HFF-Myc (cell line): Measurements from ENCODE around the gene JMJD7.

Experiments
- DNase-seq: peaks from one replicate; pipeline ENCODE4 v3.0.0-alpha.2; 2011; ENCODE audit warnings: low read depth; ENCODE audit errors: extremely low read depth
- H3K4me3 ChIP-seq: replicated peaks from 2 replicates; pipeline ENCODE4 v1.5.1; 2011; ENCODE audit warnings: low read depth, mild to moderate bottlenecking, control low read depth, low read length
- TF ChIP-seq, protein P1 (sequence below): IDR thresholded peaks from 2 replicates; pipeline ENCODE4 v1.5.1; 2012; ENCODE audit warnings: mild to moderate bottlenecking, low read depth, low read length, control low read depth; ENCODE audit errors: missing control alignments

Gene JMJD7

DNA sequence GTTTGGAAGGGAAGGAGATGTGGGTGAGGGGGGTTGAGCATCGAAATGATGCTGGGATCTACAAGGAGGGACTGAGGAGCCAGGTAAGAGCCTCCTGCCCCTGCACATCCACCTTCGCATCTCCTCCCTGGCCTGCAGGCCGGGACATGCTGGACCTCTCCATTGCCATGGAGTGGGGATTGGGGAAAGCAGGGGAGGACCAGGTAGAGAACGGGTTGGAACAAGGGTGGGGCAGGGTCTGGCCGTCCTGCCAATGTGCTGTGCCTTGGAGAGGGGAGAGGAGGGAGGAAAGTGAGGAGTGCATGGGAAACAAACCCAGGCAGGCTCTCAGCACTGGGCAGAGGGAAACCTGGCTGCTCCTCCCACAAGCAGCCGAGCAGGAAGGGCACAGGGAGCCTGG lies 21.3 kb downstream of the JMJD7 start:
- H3K4me3 ChIP-seq: no peak overlapping the region
- TF ChIP-seq, protein P1, sequence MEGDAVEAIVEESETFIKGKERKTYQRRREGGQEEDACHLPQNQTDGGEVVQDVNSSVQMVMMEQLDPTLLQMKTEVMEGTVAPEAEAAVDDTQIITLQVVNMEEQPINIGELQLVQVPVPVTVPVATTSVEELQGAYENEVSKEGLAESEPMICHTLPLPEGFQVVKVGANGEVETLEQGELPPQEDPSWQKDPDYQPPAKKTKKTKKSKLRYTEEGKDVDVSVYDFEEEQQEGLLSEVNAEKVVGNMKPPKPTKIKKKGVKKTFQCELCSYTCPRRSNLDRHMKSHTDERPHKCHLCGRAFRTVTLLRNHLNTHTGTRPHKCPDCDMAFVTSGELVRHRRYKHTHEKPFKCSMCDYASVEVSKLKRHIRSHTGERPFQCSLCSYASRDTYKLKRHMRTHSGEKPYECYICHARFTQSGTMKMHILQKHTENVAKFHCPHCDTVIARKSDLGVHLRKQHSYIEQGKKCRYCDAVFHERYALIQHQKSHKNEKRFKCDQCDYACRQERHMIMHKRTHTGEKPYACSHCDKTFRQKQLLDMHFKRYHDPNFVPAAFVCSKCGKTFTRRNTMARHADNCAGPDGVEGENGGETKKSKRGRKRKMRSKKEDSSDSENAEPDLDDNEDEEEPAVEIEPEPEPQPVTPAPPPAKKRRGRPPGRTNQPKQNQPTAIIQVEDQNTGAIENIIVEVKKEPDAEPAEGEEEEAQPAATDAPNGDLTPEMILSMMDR: no peak
- DNase-seq: no peak

DNA sequence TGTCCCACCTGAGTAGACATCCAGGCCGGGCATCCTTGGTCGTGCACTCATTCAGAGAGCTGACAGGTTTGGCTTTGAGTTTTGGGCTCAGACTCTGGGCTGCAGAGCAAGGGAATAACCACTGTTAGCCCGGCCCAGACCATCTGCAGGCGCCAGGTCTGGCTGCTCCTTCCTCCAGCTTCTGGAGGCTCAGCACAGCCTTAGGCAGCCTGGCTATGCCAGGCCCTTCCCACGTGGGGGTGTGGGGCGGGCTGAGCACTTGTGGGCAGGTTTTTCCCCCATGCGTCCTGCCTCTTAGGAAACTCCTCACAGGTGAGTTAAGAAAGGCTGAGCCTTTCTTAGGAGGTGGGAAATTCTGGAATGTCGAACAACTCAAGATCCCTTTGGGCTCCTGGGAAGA lies 22.0 kb downstream of the JMJD7 start:
- H3K4me3 ChIP-seq: no peak overlapping the region
- TF ChIP-seq, protein P1: no peak
- no peak for DNase-seq

DNA sequence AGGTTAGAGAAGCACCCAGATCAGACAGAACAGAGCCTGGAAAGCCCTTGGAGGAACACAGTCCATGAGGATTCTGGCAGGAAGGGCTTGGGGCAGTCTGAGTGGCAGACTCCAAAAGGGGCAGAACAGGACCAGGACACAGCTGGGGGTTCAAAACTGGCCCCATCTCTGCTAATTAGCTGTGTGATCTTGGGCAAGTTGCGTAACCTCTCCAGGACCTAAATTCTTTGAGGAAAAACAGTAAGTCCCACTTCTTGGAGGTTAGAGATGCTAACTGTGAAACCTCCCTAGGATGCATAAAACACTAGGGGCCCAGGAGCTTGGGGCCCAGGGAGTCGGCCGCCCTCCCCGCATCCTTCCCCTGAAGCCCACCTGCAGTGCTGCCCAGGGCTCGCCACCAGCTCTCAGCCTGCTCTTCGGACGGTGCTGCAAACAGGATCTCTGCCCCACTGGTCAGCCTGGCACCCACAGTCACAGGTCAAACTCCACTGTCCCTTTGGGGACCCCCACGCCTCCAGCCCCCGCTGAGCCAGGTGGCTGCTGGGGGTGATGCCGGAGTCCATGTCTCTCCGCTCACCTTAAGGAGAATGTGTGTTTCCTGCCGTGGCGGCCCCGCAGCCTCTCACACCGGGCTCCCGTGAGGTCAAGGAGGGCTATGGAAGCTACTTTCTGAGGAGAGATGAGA lies 22.7 kb downstream of the JMJD7 start:
- H3K4me3 ChIP-seq: no peak overlapping the region
- TF ChIP-seq, protein P1: no peak
- DNase-seq: no peak

DNA sequence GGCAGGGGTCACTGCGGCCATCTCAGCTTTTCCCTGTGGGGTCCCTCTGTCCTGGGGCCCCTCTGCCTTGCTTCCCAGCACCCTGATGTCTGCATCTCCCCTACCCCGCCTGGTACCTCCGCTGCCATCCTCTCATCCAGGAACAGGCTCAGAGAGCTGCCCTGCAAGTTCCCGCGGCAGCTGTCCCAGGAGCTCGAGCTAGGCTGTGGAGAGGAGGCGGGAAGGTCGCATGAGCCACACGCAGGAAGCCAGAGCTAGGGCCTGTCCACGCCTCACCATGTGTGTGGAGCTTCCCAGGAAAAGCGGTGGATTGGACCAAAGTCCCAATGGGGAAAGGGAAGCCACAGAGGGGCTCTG lies 23.3 kb downstream of the JMJD7 start:
- TF ChIP-seq, protein P1: no peak
- no peak overlapping the region for H3K4me3 ChIP-seq
- no peak for DNase-seq

DNA sequence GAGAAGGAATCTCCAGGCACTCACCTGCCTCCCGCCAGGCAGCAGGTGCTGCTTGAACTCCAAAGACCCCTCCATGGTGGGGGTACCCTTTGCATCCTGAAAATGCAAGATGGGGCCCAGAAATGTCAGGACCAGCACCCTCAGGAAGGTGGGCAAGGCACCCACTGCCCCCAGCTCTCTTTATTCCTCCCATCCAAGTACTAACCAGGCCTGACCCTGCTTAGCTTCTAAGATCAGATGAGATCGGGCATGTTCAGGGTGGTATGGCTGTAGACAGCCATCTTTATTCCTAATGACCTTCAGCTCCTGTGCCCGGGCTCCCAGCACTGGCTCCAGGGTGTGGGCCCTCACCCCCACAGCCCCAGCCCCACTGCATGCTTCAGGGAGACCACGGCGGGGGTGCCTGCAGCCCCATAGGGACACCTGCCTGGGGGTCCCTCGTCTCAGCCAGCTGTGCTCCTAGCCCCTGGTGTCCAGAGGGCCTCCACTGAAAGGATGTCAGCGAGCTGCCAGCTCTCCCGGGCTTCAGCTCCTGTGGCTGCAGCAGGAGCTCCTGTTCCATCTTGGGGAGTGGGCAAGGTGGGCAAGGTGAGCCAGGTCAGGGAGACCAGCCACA lies 24.0 kb downstream of the JMJD7 start:
- TF ChIP-seq, protein P1: no peak
- no peak for DNase-seq
- H3K4me3 ChIP-seq: no peak overlapping the region

DNA sequence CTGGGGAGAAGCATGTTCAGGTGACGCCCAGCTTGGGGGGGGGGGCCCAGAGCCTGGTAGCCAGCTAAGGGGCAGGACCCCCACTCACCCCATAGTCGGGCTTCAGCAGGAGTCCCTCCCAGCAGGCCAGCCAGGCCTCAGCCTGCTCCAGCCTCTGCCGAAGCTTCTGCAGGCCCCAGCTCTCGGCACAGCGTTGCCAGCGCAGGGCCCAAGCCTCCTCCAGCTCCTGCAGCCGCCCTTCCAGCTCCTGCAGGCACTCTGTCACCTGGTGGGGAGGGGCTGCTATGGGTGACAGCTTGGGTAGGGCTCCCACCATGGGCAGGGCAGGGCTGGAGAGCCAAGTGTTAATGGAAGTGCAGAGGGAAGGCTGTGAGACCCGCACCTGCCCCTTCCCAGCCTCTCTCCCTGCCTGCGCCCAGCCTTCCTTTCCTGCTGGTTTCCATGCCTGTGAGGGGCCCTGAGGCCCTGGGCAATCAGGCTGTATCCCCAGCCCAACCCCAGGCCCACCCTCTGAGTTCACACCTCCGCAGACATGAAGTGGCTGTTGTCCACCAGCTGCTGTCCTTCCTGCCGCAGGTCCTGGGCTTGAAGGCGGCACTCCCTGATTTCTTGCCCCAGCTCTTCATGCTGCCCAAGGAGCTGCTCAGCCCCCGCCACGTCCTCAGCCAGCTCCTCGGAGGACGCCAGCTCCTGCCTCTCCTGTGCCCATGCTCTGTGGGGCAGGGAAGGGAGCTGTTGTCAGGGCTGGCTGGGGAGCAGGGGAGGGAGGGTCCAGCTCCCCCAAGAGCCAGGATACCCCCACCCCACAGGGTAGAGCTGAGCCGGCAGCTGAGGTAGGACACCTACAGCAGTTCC lies 25.1 kb downstream of the JMJD7 start:
- DNase-seq: no peak
- TF ChIP-seq, protein P1: no peak
- H3K4me3 ChIP-seq: no peak overlapping the region
